Adipose tissue (tissue), 3 donors: ENCODE measurements around the gene NAV3. TPM values are rescaled to one million over a fixed set of nuclear protein-coding genes. Genes with fewer than 3 reads are reported as not detected.

Experiments used
- H3K27ac ChIP-seq: one replicate; pipeline ENCODE4 v1.5.1; 2013; ENCODE audit warnings: low read depth, low read length
- WGBS, 3 donors: extraction: QIAGEN DNeasy Blood & Tissue Kit; methylation state at CpG; one replicate each; pipeline ENCODE4 v1.1.7; 2013; 5-methylcytosine and 5-hydroxymethylcytosine counted together
- polyA plus RNA-seq, 3 donors: library from polyadenylated mRNA; stranded (reverse); fragments of 200-250 nt; gene quantifications; one replicate each; pipeline ENCODE4 v1.2.3, GENCODE V29; 2013
- donor health status: healthy with polysubstance abuse.
- donor health status: Bipolar disorder and iron deficiency.
- donor health status: healthy.

The NAV3 gene
- polyA plus RNA-seq, 3 donors: 0.31 to 9.8 (median 1.9) TPM

GRCh38 chr12:78005094-78005492, 174.4 kb downstream of the NAV3 start:
- no peak overlapping the region for H3K27ac ChIP-seq
- 91 to 95% (median 94%) methylated on average over 3 of the region's 3 CpGs for WGBS, 3 donors

GRCh38 chr12:78007173-78007572, 176.5 kb downstream of the NAV3 start:
- WGBS, 3 donors: 89 to 96% (median 92%) methylated on average over 4 of the region's 4 CpGs
- H3K27ac ChIP-seq: no peak overlapping the region

GRCh38 chr12:78009031-78009430, 178.3 kb downstream of the NAV3 start:
- H3K27ac ChIP-seq: no peak overlapping the region
- WGBS, 3 donors: 82 to 91% (median 91%) methylated on average over 3 of the region's 3 CpGs

- H3K27ac ChIP-seq: no peak overlapping the region
- 36 to 69% (median 56%) methylated on average over 4 of the region's 4 CpGs for WGBS, 3 donors
Observed at GRCh38 chr12:78018171-78018910, 187.6 kb downstream of the NAV3 start.

GRCh38 chr12:78018939-78019338, 188.2 kb downstream of the NAV3 start:
- WGBS, 3 donors: 56 to 66% (median 64%) methylated on average over 3 of the region's 3 CpGs
- no peak overlapping the region for H3K27ac ChIP-seq

GRCh38 chr12:78028426-78028825, 197.7 kb downstream of the NAV3 start:
- WGBS, 3 donors: 64 to 80% (median 78%) methylated on average over 1 of the region's 1 CpG
- H3K27ac ChIP-seq: no peak overlapping the region

- H3K27ac ChIP-seq: no peak overlapping the region
- 23 to 51% (median 31%) methylated on average over 4 of the region's 4 CpGs for WGBS, 3 donors
Observed at GRCh38 chr12:78034025-78034424, 203.3 kb downstream of the NAV3 start.

GRCh38 chr12:78035901-78036606, 205.4 kb downstream of the NAV3 start:
- 44 to 53% (median 46%) methylated on average over 14 of the region's 14 CpGs for WGBS, 3 donors
- no peak overlapping the region for H3K27ac ChIP-seq

GRCh38 chr12:78036874-78037273, 206.2 kb downstream of the NAV3 start:
- H3K27ac ChIP-seq: no peak overlapping the region
- WGBS, 3 donors: 85 to 92% (median 91%) methylated on average over 8 of the region's 8 CpGs

- 38 to 82% (median 81%) methylated on average over 2 of the region's 2 CpGs for WGBS, 3 donors
Observed at GRCh38 chr12:78037707-78038106, 207.0 kb downstream of the NAV3 start.

GRCh38 chr12:78038541-78038940, 207.8 kb downstream of the NAV3 start:
- no peak overlapping the region for H3K27ac ChIP-seq
- 68 to 80% (median 74%) methylated on average over 1 of the region's 1 CpG for WGBS, 3 donors

More at GRCh38 chr12:78037707-78038106, 207.0 kb downstream of the NAV3 start:
- H3K27ac ChIP-seq: no peak overlapping the region

- H3K27ac ChIP-seq: no peak overlapping the region
- 74 to 85% (median 75%) methylated on average over 4 of the region's 4 CpGs for WGBS, 3 donors
Observed at GRCh38 chr12:78038986-78039385, 208.3 kb downstream of the NAV3 start.

- WGBS, 3 donors: 70 to 80% (median 74%) methylated on average over 1 of the region's 1 CpG
- H3K27ac ChIP-seq: no peak overlapping the region
Observed at GRCh38 chr12:78040111-78040510, 209.4 kb downstream of the NAV3 start.

- no peak overlapping the region for H3K27ac ChIP-seq
- WGBS, 3 donors: 82 to 94% (median 93%) methylated on average over 12 of the region's 12 CpGs
Observed at GRCh38 chr12:78050790-78051189, 220.1 kb downstream of the NAV3 start.

- no peak overlapping the region for H3K27ac ChIP-seq
Observed at GRCh38 chr12:78055545-78055944, 224.9 kb downstream of the NAV3 start.

- WGBS, 3 donors: 79 to 86% (median 86%) methylated on average over 1 of the region's 1 CpG
- H3K27ac ChIP-seq: no peak overlapping the region
Observed at GRCh38 chr12:78057075-78057474, 226.4 kb downstream of the NAV3 start.

GRCh38 chr12:78060186-78060585, 229.5 kb downstream of the NAV3 start:
- no peak overlapping the region for H3K27ac ChIP-seq
- WGBS, 3 donors: 88 to 96% (median 89%) methylated on average over 1 of the region's 1 CpG

- no peak overlapping the region for H3K27ac ChIP-seq
Observed at GRCh38 chr12:78062786-78063185, 232.1 kb downstream of the NAV3 start.

- WGBS, 3 donors: 70 to 91% (median 90%) methylated on average over 5 of the region's 5 CpGs
- H3K27ac ChIP-seq: no peak overlapping the region
Observed at GRCh38 chr12:78081590-78082314, 251.1 kb downstream of the NAV3 start.
